NCI-H1092 treated with DMSO at 0.1 percent for 48 hours (cell line): Measurements from ENCODE around the gene MAN2A1.
"Not testable (repeated sequence)": the region's sequence is repeated elsewhere in the genome, so short reads cannot be mapped to it uniquely, and the experiment has no call there.

Experiments used
- DNase-seq: peaks from one replicate; lab custom pipeline; 2025; lab: John Stamatoyannopoulos, UW

The MAN2A1 gene

DNA sequence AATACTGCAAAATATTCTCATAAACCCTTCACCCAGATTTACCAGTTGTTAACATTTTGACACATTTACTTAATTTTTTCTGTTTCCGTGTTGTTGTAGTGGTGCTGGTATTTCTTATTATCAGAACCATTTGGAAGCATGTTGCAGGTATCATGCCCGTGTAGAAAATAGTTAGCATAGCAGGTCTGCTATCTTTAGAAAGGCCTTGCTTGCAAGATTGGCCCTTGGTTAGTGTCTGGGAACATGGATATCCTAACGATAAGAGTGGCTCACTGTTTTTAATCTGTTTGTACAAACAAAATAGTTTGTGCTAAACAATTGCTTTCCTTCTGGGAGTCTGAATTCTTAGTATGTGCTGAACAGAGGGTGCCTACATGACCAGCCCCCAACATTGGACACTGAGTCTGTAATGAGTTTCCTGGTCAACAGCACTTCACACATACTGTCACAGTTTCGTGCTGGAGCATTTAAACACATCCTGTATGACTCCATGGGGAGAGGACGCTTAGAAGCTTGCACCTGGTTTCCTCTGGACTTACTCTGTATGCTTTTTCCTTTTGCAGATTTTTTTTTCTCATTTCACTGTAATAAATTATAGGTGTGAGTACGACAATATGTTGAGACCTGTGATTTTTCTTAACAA is 66.9 kb downstream of the MAN2A1 start:
- no peak for DNase-seq

DNA sequence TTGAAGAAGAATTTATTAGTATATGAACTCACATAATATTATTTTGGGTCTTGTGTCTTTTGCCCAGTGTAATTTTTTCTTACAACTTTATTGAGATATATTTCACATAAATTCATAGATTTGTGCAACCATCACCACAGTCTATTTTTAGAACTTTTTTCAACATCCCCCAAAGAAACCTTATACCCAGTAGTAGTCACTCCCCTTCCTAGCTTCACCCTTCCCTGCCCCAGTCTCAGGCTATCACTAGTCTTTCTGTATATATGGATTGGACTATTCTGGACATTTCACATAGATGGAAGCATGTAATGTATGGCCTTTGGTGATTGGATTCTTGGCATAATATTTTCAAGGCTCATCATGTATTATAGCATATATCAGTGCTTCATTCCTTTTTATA is 67.8 kb downstream of the MAN2A1 start:
- DNase-seq, result no peak

- no peak for DNase-seq
Observed at GRCh38 chr5:109759306-109759705, 69.6 kb downstream of the MAN2A1 start.

DNA sequence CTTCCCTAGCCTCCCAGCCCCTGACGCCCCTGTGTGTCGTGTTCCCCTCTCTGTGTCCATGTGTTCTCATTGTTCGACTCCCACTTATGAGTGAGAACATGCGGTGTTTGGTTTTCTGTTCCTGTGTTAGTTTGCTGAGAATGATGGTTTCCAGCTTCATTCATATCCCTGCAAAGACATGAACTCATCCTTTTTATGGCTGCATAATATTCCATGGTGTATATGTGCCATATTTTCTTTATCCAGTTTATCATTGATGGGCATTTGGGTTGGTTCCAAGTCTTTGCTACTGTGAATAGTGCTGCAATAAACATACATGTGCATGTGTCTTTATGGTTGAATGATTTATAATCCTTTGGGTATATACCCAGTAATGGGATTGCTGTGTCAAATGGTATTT is 70.4 kb downstream of the MAN2A1 start:
- not testable (repeated sequence) for DNase-seq

DNA sequence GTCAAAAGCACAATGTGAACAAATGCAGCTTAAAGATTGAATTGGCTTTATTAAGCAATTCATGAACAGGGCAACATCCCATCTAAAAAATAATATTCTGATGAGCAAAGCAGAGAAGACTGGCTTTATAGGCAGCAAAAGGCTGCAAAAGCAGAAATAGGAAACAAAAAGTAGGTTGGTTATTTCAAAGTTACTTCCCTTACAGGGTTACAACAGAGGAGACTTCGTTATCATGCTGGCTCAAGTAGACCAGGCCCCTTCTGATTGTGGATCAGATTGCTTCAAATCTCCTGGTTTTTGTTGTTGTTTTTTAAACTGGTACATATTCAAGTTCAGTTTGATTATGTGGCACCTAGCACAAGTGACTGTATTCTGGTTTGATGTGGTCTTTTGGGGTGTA is 73.1 kb downstream of the MAN2A1 start:
- DNase-seq, result no peak

GRCh38 chr5:109767184-109767995 is 77.7 kb downstream of the MAN2A1 start:
- DNase-seq, result no peak

GRCh38 chr5:109767997-109768396 is 78.3 kb downstream of the MAN2A1 start:
- no peak for DNase-seq

GRCh38 chr5:109769597-109770291 is 80.0 kb downstream of the MAN2A1 start:
- DNase-seq, result no peak

- no peak for DNase-seq
Observed at GRCh38 chr5:109775130-109775529, 85.4 kb downstream of the MAN2A1 start.

DNA sequence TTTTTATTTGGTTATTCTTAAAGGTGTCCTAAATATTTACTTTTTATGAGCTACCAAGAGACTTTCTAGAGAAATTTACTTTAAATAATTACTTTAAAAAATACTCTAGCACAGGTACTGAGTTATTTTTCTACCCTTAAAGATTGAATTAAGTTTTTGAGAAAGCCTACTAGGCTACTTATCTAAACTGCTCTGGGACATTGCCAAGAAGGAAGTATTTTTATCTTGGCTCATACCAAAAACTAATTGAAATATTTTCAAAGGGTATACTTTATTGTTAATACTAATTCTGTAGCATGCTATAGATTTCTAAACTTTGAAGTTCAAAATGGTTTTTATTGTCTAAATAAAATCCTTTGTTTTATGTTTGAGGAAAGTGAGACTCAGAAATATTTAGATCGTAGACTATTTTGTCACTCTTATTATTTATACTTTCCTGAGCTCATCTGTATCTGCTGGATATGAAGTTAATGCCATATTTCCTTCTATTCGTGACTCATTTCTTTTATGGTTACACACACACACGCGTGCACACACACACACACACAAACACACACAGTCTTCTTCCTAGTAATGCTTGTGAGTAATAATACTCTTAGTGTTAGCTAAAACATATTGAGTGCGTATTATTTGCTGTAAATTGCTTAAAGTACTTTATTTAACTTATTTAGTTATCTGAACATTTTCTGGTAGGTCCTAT is 89.5 kb downstream of the MAN2A1 start:
- DNase-seq, result no peak

- DNase-seq, result no peak
Observed at GRCh38 chr5:109784687-109785086, 95.0 kb downstream of the MAN2A1 start.

GRCh38 chr5:109786206-109786855 is 96.6 kb downstream of the MAN2A1 start:
- DNase-seq, result no peak

- DNase-seq, result no peak
Observed at GRCh38 chr5:109788596-109788995, 98.9 kb downstream of the MAN2A1 start.

- DNase-seq, result no peak
Observed at GRCh38 chr5:109792613-109793012, 102.9 kb downstream of the MAN2A1 start.

DNA sequence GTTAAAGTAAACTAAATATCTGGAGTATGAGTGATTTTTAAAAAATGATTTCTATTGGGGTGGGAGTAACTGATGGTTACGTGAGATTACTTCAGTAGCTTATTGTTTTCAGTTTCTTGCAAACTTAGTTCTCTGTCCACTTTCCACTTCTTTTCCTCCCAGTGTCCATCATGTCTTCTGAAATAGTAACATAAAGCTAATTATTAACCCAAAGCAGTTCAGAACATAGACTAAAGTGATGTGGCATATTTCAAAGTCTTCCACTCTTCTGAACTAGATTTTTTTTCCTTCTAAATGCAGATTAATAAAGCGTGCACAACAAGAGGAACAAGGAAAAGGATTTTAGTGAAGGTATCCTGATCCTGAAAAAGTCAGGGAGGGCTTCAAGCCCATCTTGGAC is 114.1 kb downstream of the MAN2A1 start:
- no peak for DNase-seq

GRCh38 chr5:109805472-109805871 is 115.7 kb downstream of the MAN2A1 start:
- no peak for DNase-seq

DNA sequence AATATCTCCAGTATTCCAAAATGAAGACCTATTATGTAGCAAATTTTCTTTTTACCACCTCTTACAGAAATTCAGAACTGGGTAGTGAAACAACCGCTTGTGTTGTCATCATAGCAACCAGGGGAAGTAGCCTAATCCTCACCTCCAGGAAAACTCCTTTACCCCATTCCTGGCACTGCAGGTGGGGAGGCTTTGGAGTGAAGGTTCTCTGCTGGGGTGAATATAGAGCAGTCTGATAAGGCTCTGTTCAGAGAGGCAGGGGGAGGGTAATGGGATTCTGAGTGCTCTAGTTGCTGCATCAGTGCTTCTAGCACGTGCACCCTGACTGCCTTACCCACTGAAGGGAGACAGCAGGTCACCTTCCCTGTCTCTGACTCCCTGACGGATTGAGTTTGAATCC is 116.2 kb downstream of the MAN2A1 start:
- DNase-seq, result no peak

- no peak for DNase-seq
Observed at GRCh38 chr5:109812698-109813097, 123.0 kb downstream of the MAN2A1 start.

GRCh38 chr5:109816732-109817131 is 127.0 kb downstream of the MAN2A1 start:
- no peak for DNase-seq

DNA sequence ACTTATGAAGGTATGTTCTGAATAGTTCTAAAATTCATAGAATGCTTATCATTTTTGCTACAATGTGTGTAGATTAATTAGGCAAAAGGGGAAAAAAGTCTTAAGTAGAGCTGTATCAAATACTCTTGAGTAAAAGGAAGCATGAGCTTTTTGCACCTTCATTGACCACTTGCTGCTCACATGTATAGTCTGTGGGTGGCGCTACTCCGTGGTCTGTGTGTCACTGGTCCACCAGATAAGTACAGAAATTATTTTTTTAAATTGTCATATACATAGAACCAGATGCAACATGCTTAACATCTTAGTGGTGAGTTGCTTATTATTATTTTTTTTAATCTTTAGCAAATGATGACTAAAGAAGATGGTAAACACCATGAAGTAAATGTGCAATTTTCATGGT is 130.2 kb downstream of the MAN2A1 start:
- DNase-seq, result no peak

- DNase-seq, result no peak
Observed at GRCh38 chr5:109823597-109823996, 133.9 kb downstream of the MAN2A1 start.

DNA sequence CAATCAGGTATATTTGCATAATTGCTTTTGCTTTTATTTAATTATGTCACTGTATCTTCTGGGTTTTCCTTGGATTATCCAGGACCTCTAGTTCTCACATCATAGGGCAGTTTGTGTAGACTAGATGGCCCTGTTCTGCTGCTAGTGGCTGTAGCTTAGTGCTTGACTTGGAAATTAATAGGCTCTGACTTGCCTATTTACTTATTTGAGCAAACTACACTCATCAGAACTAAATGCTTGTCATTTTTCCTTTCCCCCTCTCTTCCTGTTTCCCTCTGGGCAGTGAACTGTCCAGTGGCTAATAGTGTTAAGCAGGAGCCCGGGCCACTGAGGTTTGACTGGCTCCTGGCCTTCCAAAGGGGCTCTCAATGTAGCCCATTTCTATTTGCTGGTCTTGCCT is 135.7 kb downstream of the MAN2A1 start:
- no peak for DNase-seq
